ENCODE data around the gene SPHKAP.
"Not testable (repeated sequence)": the region's sequence is repeated elsewhere in the genome, so short reads cannot be mapped to it uniquely, and the experiment has no call there.

The SPHKAP gene

GRCh38 chr2:228105526-228106250 is 75.8 kb downstream of the SPHKAP start:
- intact Hi-C loops (cut with DNase I): no loop called here
- no peak for DNase-seq

- DNase-seq: no peak
- intact Hi-C loops (cut with DNase I): no loop called here
Observed at GRCh38 chr2:228104215-228104614, 77.3 kb downstream of the SPHKAP start.

GRCh38 chr2:228103379-228103778 is 78.1 kb downstream of the SPHKAP start:
- intact Hi-C loops (cut with DNase I): no loop called here
- no peak for DNase-seq

- intact Hi-C loops (cut with DNase I): no loop called here
- DNase-seq: no peak
Observed at GRCh38 chr2:228102949-228103348, 78.5 kb downstream of the SPHKAP start.

GRCh38 chr2:228094377-228094921 is 87.0 kb downstream of the SPHKAP start:
- intact Hi-C loops (cut with DNase I): no loop called here
- DNase-seq: no peak

- intact Hi-C loops (cut with DNase I): no loop called here
- DNase-seq: no peak
Observed at GRCh38 chr2:228092056-228092455, 89.4 kb downstream of the SPHKAP start.

GRCh38 chr2:228086561-228086960 is 94.9 kb downstream of the SPHKAP start:
- DNase-seq: no peak
- intact Hi-C loops (cut with DNase I): no loop called here

GRCh38 chr2:228084717-228085116 is 96.8 kb downstream of the SPHKAP start:
- no peak for DNase-seq
- intact Hi-C loops (cut with DNase I): no loop called here

GRCh38 chr2:228083131-228083530 is 98.4 kb downstream of the SPHKAP start:
- intact Hi-C loops (cut with DNase I): no loop called here
- DNase-seq: no peak

- intact Hi-C loops (cut with DNase I): no loop called here
Observed at GRCh38 chr2:228082571-228082970, 98.9 kb downstream of the SPHKAP start.

GRCh38 chr2:228079194-228079593 is 102.3 kb downstream of the SPHKAP start:
- intact Hi-C loops (cut with DNase I): no loop called here
- no peak for DNase-seq

More at GRCh38 chr2:228082571-228082970, 98.9 kb downstream of the SPHKAP start:
- no peak for DNase-seq

- DNase-seq; intact Hi-C loops (cut with DNase I): not testable (repeated sequence)
Observed at GRCh38 chr2:228076695-228077094, 104.8 kb downstream of the SPHKAP start.

- intact Hi-C loops (cut with DNase I): no loop called here
- peak in 1 of 10 donors; percentile 66 for DNase-seq
Observed at GRCh38 chr2:228072669-228073068, 108.8 kb downstream of the SPHKAP start.

GRCh38 chr2:228067309-228067708 is 114.2 kb downstream of the SPHKAP start:
- intact Hi-C loops (cut with DNase I): no loop called here
- DNase-seq: no peak

GRCh38 chr2:228066126-228066798 is 115.2 kb downstream of the SPHKAP start:
- intact Hi-C loops (cut with DNase I): no loop called here
- peak in 1 of 10 donors; percentile 76 for DNase-seq

GRCh38 chr2:228065686-228066085 is 115.8 kb downstream of the SPHKAP start:
- DNase-seq: no peak
- intact Hi-C loops (cut with DNase I): no loop called here

- intact Hi-C loops (cut with DNase I): no loop called here
- DNase-seq: no peak
Observed at GRCh38 chr2:228064796-228065315, 116.6 kb downstream of the SPHKAP start.

- intact Hi-C loops (cut with DNase I): no loop called here
- no peak for DNase-seq
Observed at GRCh38 chr2:228064024-228064423, 117.5 kb downstream of the SPHKAP start.

- intact Hi-C loops (cut with DNase I): no loop called here
- DNase-seq: no peak
Observed at GRCh38 chr2:228063558-228063957, 117.9 kb downstream of the SPHKAP start.

- no peak for DNase-seq
- intact Hi-C loops (cut with DNase I): no loop called here
Observed at GRCh38 chr2:228059735-228060134, 121.8 kb downstream of the SPHKAP start.

GRCh38 chr2:228056293-228057097 is 125.0 kb downstream of the SPHKAP start:
- intact Hi-C loops (cut with DNase I): no loop called here
- no peak for DNase-seq
